ENCODE results near the gene TESMIN.

Gene TESMIN

DNA sequence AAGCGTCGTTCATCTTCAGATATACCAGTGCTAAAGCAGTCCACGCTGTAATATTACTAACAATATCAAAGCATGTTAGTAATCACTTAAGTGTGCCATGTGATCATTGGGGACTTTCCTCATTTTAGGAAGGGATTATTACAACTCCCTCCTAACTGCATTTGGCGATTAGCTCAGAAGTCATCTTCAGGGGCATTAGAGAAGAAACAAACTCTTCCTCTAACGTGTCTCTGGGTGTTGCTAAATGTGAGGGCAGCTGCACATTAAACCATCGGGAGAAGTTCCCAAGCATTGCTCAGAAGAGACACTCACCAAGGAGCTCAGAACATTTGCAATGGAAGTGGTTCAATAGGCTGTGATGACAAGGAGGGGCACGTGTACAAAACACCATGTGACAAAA is 17.2 kb downstream of the TESMIN start:
- no peak for DNase-seq (ENCODE audit: low read depth)
- H3K4me3 ChIP-seq (ENCODE audit: low read depth, low read length): no peak overlapping the region
- TF ChIP-seq, protein P1, sequence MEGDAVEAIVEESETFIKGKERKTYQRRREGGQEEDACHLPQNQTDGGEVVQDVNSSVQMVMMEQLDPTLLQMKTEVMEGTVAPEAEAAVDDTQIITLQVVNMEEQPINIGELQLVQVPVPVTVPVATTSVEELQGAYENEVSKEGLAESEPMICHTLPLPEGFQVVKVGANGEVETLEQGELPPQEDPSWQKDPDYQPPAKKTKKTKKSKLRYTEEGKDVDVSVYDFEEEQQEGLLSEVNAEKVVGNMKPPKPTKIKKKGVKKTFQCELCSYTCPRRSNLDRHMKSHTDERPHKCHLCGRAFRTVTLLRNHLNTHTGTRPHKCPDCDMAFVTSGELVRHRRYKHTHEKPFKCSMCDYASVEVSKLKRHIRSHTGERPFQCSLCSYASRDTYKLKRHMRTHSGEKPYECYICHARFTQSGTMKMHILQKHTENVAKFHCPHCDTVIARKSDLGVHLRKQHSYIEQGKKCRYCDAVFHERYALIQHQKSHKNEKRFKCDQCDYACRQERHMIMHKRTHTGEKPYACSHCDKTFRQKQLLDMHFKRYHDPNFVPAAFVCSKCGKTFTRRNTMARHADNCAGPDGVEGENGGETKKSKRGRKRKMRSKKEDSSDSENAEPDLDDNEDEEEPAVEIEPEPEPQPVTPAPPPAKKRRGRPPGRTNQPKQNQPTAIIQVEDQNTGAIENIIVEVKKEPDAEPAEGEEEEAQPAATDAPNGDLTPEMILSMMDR (IDR thresholded peaks at IDR 0.05; ENCODE audit: low read depth, low read length): no peak
- no peak for TF ChIP-seq MYC (IDR thresholded peaks at IDR 0.05; ENCODE audit: low read depth, low read length)
- no peak for TF ChIP-seq POLR2A (IDR thresholded peaks at IDR 0.05; ENCODE audit: extremely low read depth, insufficient read length)
- TF ChIP-seq, protein P2, sequence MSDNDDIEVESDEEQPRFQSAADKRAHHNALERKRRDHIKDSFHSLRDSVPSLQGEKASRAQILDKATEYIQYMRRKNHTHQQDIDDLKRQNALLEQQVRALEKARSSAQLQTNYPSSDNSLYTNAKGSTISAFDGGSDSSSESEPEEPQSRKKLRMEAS (IDR thresholded peaks at IDR 0.05; ENCODE audit: low read depth, low read length): no peak

DNA sequence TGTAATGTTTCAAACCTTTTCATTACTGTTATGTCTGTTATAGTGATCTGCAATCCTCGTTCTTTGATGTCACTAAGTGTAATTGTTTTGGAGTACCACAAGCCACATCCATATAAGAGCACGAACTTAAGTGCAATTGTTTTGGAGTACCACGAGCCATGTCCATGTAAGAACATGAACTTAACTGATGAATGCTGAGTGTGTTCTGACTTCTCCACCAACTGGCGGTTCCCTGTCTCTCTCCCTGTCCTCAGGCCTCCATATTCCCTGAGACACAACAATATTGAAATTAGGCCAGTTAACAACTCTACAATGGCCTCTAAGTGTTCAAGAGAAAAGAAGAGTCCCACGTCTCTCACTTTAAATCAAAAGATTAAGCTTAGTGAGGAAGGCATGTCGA is 23.5 kb downstream of the TESMIN start:
- DNase-seq (ENCODE audit: low read depth): peak; percentile 34
- TF ChIP-seq, protein P1 (IDR thresholded peaks at IDR 0.05; ENCODE audit: low read depth, low read length): no peak
- TF ChIP-seq MYC (IDR thresholded peaks at IDR 0.05; ENCODE audit: low read depth, low read length): no peak
- TF ChIP-seq, protein P2 (IDR thresholded peaks at IDR 0.05; ENCODE audit: low read depth, low read length): no peak
- no peak for TF ChIP-seq POLR2A (IDR thresholded peaks at IDR 0.05; ENCODE audit: extremely low read depth, insufficient read length)

DNA sequence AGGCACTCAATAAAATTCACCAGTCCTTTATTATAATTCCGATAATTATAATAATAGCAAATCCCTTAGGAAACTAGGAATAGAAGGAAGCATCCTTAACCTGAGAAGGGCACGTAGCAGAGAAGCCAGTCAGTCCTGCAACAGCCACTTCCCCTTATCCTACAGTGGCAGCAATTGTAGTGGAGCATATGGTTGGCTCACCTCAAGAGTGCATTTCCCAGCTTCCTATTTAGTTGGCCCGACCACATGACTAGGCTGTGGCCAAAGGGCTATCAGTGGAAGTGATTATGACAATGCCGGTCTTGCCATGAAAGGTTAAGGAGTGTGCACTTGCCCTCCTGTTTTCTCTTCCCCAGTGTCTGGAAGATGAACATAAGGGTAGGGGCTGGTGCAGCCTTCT is 27.0 kb downstream of the TESMIN start:
- TF ChIP-seq POLR2A (IDR thresholded peaks at IDR 0.05; ENCODE audit: extremely low read depth, insufficient read length): no peak
- TF ChIP-seq, protein P2 (IDR thresholded peaks at IDR 0.05; ENCODE audit: low read depth, low read length): peak; percentile 37; the same call in 1 of the 2 replicates
- peak; percentile 70 for DNase-seq (ENCODE audit: low read depth)
- H3K4me3 ChIP-seq (ENCODE audit: low read depth, low read length): no peak overlapping the region

More for the DNA sequence above, 23.5 kb downstream of the TESMIN start:
- no peak overlapping the region for H3K4me3 ChIP-seq (ENCODE audit: low read depth, low read length)

DNA sequence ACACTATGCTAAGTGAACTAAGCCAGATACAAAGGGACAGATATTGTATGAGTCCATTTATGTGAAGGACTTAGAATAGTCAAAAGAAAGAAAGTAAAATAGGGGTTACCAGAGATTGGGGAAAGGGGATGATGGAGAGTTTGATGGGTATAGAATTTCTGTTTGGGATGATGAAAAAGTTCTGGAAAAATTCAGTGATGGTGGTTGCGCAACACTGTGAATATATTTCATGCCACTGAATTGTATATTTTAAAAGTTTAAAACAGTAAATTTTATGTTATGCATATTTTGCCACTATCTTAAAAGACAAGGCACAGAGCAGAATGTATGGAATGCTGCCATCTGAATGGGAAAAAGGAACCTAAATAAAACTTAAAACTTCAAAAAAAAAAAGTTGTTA is 29.2 kb downstream of the TESMIN start:
- no peak for DNase-seq (ENCODE audit: low read depth)
- no peak overlapping the region for H3K4me3 ChIP-seq (ENCODE audit: low read depth, low read length)
- TF ChIP-seq, protein P2 (IDR thresholded peaks at IDR 0.05; ENCODE audit: low read depth, low read length): no peak
- no peak for TF ChIP-seq MYC (IDR thresholded peaks at IDR 0.05; ENCODE audit: low read depth, low read length)
- TF ChIP-seq POLR2A (IDR thresholded peaks at IDR 0.05; ENCODE audit: extremely low read depth, insufficient read length): no peak
- TF ChIP-seq, protein P1 (IDR thresholded peaks at IDR 0.05; ENCODE audit: low read depth, low read length): no peak

DNA sequence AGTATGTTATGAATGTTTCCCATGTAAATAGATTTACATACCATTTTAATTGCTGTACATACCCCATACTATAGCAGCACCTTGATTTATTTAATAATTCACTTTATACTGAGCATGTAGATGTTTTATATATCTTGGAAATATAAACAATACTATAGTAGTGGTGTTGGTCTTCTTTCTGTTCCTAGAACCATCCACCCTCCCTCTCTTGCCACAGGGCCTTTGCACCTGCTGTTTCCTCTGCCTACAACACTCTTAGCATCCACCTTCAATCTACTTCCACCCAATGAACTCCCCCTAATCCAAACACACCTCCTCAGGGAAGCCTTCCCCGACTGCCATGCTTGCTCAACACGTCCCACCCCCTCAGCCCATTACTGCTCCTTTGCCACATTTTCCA is 30.2 kb downstream of the TESMIN start:
- no peak for DNase-seq (ENCODE audit: low read depth)

DNA sequence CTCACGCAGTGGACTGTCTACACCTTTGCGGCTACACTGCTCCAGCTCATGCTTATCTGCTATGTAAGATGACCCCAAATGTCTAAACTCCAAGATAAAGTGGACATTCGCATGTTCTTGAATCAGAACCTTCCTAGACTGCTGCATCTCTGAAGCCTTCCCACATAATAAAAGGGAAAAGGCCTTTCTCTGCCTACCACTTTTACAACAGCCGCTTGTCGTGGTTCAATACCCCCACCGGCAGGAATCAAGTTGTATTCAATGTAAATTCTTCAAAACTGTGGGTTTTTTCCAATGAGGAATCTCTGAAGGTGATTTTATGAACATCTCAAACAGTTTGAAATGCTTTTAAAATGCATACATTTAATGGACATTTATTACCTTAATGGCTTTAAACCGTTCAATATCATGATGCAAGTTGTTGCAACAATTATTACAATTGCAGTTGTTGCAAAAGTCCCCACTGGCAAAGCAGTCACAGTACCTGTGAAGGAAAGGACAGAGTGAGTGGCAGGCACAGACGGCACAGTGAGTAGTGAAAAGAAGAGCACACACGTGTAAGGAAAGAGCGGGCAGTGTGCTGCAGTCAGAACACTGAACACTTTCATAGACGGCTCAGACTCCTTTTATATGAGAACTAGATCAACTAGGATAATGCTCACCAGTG is 35.7 kb downstream of the TESMIN start:
- DNase-seq (ENCODE audit: low read depth): no peak
- TF ChIP-seq POLR2A (IDR thresholded peaks at IDR 0.05; ENCODE audit: extremely low read depth, insufficient read length) (no peak), MYC (IDR thresholded peaks at IDR 0.05; ENCODE audit: low read depth, low read length) (no peak)
- TF ChIP-seq, protein P1 (IDR thresholded peaks at IDR 0.05; ENCODE audit: low read depth, low read length): no peak
- TF ChIP-seq, protein P2 (IDR thresholded peaks at IDR 0.05; ENCODE audit: low read depth, low read length): no peak
- no peak overlapping the region for H3K4me3 ChIP-seq (ENCODE audit: low read depth, low read length)

More for the DNA sequence above, 30.2 kb downstream of the TESMIN start:
- no peak overlapping the region for H3K4me3 ChIP-seq (ENCODE audit: low read depth, low read length)
- TF ChIP-seq, protein P1 (IDR thresholded peaks at IDR 0.05; ENCODE audit: low read depth, low read length): no peak
- TF ChIP-seq MYC (IDR thresholded peaks at IDR 0.05; ENCODE audit: low read depth, low read length): no peak
- no peak for TF ChIP-seq POLR2A (IDR thresholded peaks at IDR 0.05; ENCODE audit: extremely low read depth, insufficient read length)
- TF ChIP-seq, protein P2 (IDR thresholded peaks at IDR 0.05; ENCODE audit: low read depth, low read length): no peak
